ENCODE results near the gene DUT. TPM values are rescaled to one million over a fixed set of nuclear protein-coding genes. Genes with fewer than 3 reads are reported as not detected.

Gene DUT
- total and polyA plus RNA-seq, 2 of the 8 experiments (the other 6 are each of a cell fraction or from before 2014, with no cell fraction given): 71.5 to 246 TPM

DNA sequence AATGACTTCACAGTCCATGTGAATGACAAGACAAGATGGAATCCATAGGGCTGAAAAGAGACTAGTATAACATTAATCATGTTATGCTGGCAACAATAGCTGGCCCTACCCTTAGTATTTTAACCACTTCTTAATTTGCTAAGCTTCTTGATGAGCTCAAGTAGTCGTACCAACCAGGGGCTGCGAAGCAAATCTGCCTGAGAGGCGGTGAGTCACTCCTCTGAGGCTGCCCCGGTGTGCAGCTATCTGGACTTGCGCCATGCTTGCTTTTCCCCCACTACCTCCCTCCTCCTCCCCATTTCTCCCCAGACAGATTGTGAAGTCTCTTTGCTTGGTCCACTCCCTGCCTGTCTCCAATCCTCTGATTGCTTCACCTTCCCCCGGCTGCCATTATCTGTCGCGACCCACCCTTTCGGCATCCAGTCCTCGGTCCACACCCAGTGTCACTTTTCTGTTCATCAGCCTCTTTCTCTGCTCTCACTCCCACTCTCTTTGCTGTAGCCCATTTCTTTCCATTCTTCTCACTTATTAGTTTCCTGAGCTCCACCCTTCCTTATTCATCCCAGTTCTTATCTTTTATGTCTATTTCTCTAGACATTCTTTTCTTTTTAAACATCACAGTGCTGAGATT, 42.7 kb downstream of the DUT start:
- Histone ChIP-seq H3K4me2 (ENCODE audit: insufficient read depth in 1 of 2, low read depth in 2 of 2, low read length in 2 of 2) (no peak overlapping the region), H3K9ac (replicated peaks in 1 of 4; ENCODE audit: extremely low read depth in 1 of 4, low read depth in 3 of 4, low read length in 3 of 4) (no peak overlapping the region), H3K4me3 (ENCODE audit: extremely low read depth in 1 of 4, insufficient read depth in 2 of 4, low read depth in 3 of 4, low read length in 4 of 4) (no peak overlapping the region), H2BK5ac (ENCODE audit: low read depth, low read length) (no peak overlapping the region), H3K9me3 (ENCODE audit: insufficient read depth in 2 of 2, low read depth in 1 of 2, low read length in 1 of 2) (0 out of 4 replicates have a peak, but pooled peaks cover 0 to 3% of the 10 kb centered on the region in 2 experiments), H3K4ac (replicated peaks; ENCODE audit: insufficient read length, low read depth, low read length) (no peak overlapping the region), H3K4me1 (replicated peaks in 1 of 4; ENCODE audit: control insufficient read depth in 3 of 4, insufficient read depth in 4 of 4, low read length in 3 of 4) (no peaks in the 10 kb centered on the region), H3K14ac (ENCODE audit: insufficient read length) (no peak overlapping the region), H3K36me3 (ENCODE audit: control insufficient read depth in 2 of 4, insufficient read depth in 4 of 4, low read length in 3 of 4) (no peaks in the 10 kb centered on the region), H2AFZ (ENCODE audit: low read length) (no peak overlapping the region), H3K23me2 (ENCODE audit: low read depth, low read length) (no peaks in the 10 kb centered on the region), H2BK20ac (ENCODE audit: low read length) (no peak overlapping the region), H4K5ac (ENCODE audit: insufficient read length, low read depth, low read length) (no peak overlapping the region), H4K91ac (replicated peaks; ENCODE audit: insufficient read length, low read length) (no peak overlapping the region), H3K79me2 (ENCODE audit: control insufficient read depth in 1 of 2, insufficient read depth in 2 of 2, low read length in 2 of 2) (no peaks in the 10 kb centered on the region), H3K79me1 (ENCODE audit: low read depth, low read length) (no peaks in the 10 kb centered on the region), H3K27ac (ENCODE audit: low read depth, low read length) (no peak overlapping the region), H4K8ac (ENCODE audit: extremely low read depth, insufficient read depth, low read length) (no peak overlapping the region), H3K18ac (ENCODE audit: extremely low read depth, low read length) (no peak overlapping the region), H2AK5ac (ENCODE audit: low read depth, low read length) (no peak overlapping the region), H2BK12ac (ENCODE audit: low read depth, low read length) (no peak overlapping the region), H2BK15ac (ENCODE audit: low read length) (no peak overlapping the region), H3K27me3 (replicated peaks in 1 of 4; ENCODE audit: control insufficient read depth in 3 of 4, extremely low read depth in 1 of 4, insufficient read depth in 3 of 4, low read length in 3 of 4) (no peaks in the 10 kb centered on the region), H4K20me1 (replicated peaks in 1 of 2; ENCODE audit: control insufficient read depth in 1 of 2, insufficient read depth in 2 of 2, low read length in 2 of 2) (no peaks in the 10 kb centered on the region), H2BK120ac (replicated peaks; ENCODE audit: low read depth, low read length) (no peak overlapping the region), H3K56ac (replicated peaks; ENCODE audit: insufficient read length, low read depth, low read length) (no peak overlapping the region), H3K23ac (ENCODE audit: insufficient read length) (no peak overlapping the region)
- ChIA-PET POLR2A (ENCODE audit: partially characterized antibody) (no interaction called here), CTCF (ENCODE audit: partially characterized antibody) (interaction anchor here (0.6 to 2.8 kb wide), 6 partner anchors 11 to 402 kb away, joined by 3 to 12 read pairs (median 4); no protein-coding TSS in a partner anchor)
- no peak for FAIRE-seq
- DNase-seq (ENCODE audit: low read depth in 1 of 2, low spot score in 2 of 2): no peak
- 94% methylated on average over 10 of the region's 10 CpGs; no CpG with 5 or more reads in 1 of the 2 experiments for WGBS, 2 experiments (ENCODE audit: extremely low coverage in 1 of 2, insufficient coverage in 1 of 2, insufficient read length in 1 of 2, insufficient replicate concordance in 2 of 2, low coverage in 1 of 2, low lambda C conversion rate in 2 of 2, missing lambda C conversion rate in 1 of 2)
- TF ChIP-seq TCF12 (IDR thresholded peaks at IDR 0.05; ENCODE audit: low read depth, low read length): no peak
- no peak for TF ChIP-seq JUN (IDR thresholded peaks at IDR 0.05; ENCODE audit: low read depth, low read length)
- TF ChIP-seq EP300 (IDR thresholded peaks at IDR 0.05; ENCODE audit: borderline replicate concordance in 1 of 2, low read depth in 2 of 2, low read length in 2 of 2): no peak
- TF ChIP-seq EGR1 (IDR thresholded peaks at IDR 0.05; ENCODE audit: borderline replicate concordance, low read depth, low read length): no peak
- no peak for TF ChIP-seq KDM4A (IDR thresholded peaks at IDR 0.05; ENCODE audit: low read depth, low read length, severe bottlenecking)
- no peak for TF ChIP-seq CEBPB (IDR thresholded peaks at IDR 0.05; ENCODE audit: low read depth, low read length)
- TF ChIP-seq, protein P1, sequence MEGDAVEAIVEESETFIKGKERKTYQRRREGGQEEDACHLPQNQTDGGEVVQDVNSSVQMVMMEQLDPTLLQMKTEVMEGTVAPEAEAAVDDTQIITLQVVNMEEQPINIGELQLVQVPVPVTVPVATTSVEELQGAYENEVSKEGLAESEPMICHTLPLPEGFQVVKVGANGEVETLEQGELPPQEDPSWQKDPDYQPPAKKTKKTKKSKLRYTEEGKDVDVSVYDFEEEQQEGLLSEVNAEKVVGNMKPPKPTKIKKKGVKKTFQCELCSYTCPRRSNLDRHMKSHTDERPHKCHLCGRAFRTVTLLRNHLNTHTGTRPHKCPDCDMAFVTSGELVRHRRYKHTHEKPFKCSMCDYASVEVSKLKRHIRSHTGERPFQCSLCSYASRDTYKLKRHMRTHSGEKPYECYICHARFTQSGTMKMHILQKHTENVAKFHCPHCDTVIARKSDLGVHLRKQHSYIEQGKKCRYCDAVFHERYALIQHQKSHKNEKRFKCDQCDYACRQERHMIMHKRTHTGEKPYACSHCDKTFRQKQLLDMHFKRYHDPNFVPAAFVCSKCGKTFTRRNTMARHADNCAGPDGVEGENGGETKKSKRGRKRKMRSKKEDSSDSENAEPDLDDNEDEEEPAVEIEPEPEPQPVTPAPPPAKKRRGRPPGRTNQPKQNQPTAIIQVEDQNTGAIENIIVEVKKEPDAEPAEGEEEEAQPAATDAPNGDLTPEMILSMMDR (IDR thresholded peaks at IDR 0.05; ENCODE audit: control extremely low read depth in 1 of 3, insufficient read depth in 1 of 3, low read depth in 1 of 3, low read length in 3 of 3): no peak
- no peak for TF ChIP-seq POLR2A (IDR thresholded peaks at IDR 0.05; ENCODE audit: control extremely low read depth in 1 of 2, low read depth in 2 of 2, low read length in 2 of 2)

All from H1 (cell line).